ENCODE data around the gene STX18. TPM values are rescaled to one million over a fixed set of nuclear protein-coding genes. Genes with fewer than 3 reads are reported as not detected.

STX18 gene
- total RNA-seq, 2 donors from 2014 or later = 30.8 to 33.5 TPM

DNA sequence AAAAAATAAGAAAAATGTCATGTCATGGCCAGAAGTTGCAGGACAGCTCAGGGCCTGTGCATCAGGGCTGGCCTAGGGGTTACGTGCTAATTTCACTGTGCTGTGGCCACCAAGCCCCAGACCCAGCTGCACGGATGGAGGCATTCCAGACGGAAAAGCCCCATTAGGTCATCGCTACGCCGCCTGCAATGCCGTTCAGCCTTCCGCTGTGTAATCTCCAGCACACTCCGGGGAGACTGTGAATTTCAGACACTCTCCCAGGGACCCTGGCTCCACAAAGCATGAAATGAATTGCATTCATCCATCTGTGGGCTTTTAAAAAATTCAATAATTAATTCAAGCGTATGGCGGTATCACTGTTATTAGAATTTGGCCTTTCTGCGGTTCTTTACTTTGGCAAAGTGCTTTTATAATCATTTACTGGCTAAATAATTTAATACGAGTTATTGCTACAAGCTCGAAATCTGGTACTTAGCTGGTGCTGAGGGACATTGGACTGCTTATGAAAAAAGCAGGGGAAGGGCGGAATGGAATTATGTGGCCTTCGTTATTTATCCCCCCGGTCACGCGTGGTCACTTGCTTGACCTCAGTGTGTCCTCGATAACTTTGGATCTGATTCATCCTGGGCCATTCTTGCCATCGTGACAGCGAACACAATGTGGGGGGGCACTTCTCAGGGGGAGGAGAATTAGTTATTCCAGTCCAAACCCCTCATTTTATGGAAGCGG lies 164.0 kb downstream of the STX18 start:
- peaks cover 24 to 52% of the 10 kb centered on the region in 2 donors for H3K27me3 Mint-ChIP-seq
- no peaks in the 10 kb centered on the region for H3K9me3 Mint-ChIP-seq
- no peak for DNase-seq (ENCODE audit: low spot score)
- H3K27ac Mint-ChIP-seq = no peak overlapping the region
- H3K4me3 Mint-ChIP-seq = no peak overlapping the region
- ATAC-seq = no peak
- H3K4me1 Mint-ChIP-seq (ENCODE audit: low read depth in 2 of 2) = no peaks in the 10 kb centered on the region
- no peaks in the 10 kb centered on the region for H3K36me3 Mint-ChIP-seq

DNA sequence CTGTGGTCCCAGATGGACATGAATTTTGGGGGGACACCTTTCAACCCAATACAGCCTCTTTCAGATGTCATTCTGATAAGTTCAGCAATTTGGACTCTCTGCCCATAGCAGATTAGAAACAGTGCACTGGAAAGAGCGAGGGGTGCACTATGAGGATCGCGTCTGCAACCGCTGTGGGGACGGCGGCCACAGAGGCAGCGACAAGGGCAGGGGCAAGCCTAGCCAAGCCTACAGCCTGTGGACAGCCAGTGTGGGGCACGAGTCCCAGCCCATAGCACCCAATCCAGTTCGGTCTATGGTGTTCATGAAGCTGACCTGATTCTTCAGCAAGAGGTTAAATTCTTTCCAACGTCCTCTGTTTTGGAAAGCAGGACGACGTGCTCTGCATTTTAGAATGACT lies 164.7 kb downstream of the STX18 start:
- H3K27me3 Mint-ChIP-seq = peaks cover 20 to 47% of the 10 kb centered on the region in 2 donors
- H3K27ac Mint-ChIP-seq = no peak overlapping the region
- DNase-seq (ENCODE audit: low spot score) = no peak

DNA sequence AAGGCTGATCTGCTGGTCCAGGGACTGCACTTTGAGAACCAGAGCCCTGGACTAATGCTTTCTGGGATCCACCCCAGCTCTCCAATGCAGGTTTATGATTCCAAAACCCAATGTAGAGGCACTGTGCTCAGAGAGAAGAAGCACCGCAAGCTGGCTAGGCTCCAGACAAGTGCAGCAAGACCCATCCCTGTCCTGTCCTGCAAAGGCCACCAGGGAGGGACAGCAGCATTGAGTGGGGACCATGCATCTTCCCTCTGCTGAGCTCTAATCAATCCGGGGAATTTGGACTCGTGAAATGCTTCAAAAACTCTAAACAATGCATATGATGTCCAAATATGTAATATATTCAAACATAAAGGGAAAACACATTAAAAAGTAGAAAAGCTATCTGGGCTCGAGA lies 165.8 kb downstream of the STX18 start:
- Mint-ChIP-seq H3K27ac (no peak overlapping the region), H3K27me3 (peaks cover 13 to 39% of the 10 kb centered on the region in 2 donors), H3K9me3 (no peaks in the 10 kb centered on the region), H3K4me1 (ENCODE audit: low read depth in 2 of 2) (no peaks in the 10 kb centered on the region), H3K4me3 (no peak overlapping the region), H3K36me3 (no peaks in the 10 kb centered on the region)
- DNase-seq (ENCODE audit: low spot score) (no peak), ATAC-seq (no peak)

More for the DNA sequence above, 164.7 kb downstream of the STX18 start:
- Mint-ChIP-seq H3K36me3 (no peaks in the 10 kb centered on the region), H3K9me3 (no peaks in the 10 kb centered on the region), H3K4me3 (no peak overlapping the region), H3K4me1 (ENCODE audit: low read depth in 2 of 2) (no peaks in the 10 kb centered on the region)
- ATAC-seq = peak in 1 of 2 donors; percentile 24

DNA sequence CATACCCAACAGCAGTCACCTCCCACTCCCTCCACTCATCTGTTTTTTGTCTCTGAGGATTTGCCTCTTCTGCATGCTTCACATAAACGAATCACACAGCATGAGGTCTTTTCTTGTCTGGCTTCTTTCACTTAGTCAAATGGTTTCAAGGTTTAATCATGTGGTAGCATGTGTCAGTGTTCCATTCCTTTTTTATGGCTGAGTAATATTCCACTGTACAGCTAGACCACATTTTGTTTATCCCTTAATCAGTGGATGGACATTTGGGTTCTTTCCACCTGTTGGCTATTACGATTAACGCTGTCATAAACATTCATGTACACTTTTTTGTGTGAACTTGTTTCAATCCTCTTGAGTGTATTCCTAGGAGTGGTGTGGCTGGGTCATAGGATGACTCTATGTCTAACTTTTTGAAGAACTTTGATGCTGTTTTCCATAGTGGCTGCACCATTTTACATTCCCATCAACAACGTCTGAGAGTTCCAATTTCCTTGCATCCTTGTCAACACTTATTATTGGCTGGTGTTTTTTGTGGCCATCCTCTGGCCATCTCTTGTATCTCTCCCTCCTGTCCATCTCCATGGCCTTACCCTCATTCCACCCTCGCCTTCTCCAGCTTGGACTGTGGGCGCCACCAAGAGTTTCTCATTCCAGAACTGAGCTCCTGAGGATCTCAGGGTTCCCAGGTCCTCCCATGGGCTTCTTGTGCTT lies 167.3 kb downstream of the STX18 start:
- no peak for DNase-seq (ENCODE audit: low spot score)
- Mint-ChIP-seq H3K36me3 (no peaks in the 10 kb centered on the region), H3K9me3 (no peaks in the 10 kb centered on the region), H3K4me1 (ENCODE audit: low read depth in 2 of 2) (no peaks in the 10 kb centered on the region), H3K27ac (no peak overlapping the region), H3K4me3 (no peak overlapping the region), H3K27me3 (peaks cover 13 to 34% of the 10 kb centered on the region in 2 donors)
- ATAC-seq = no peak

Other genes with a start within 250 kb of the STX18 start
- gene NSG1, start 154.9 kb downstream of the STX18 start, total RNA-seq = under 1 TPM in 1 of 2 donors, not detected in 1; 0.38 TPM

Data from natural killer cell treated with Interleukin-12 subunit alpha and Interleukin-12 subunit beta and Interleukin-15 and Interleukin-18, amount 100 ng/mL, for 72 hours (primary cell).